HCT116 (cell line): ENCODE data around the gene SORCS2. TPM values are rescaled to one million over a fixed set of nuclear protein-coding genes. Genes with fewer than 3 reads are reported as not detected.

ENCODE experiments used
- ATAC-seq: fragments of 200-7000 bp; cut with Tn5 transposase; 2 replicates; pipeline ENCODE4 v1.9.1; 2020; ENCODE audit warnings: mild to moderate bottlenecking, moderate library complexity
- BruUV-seq: library from RNA; stranded (reverse); fragments of 400-500 nt; replicated peaks from 2 replicates; lab custom pipeline; 2021; lab: Mats Ljungman, UMichigan
- CTCF ChIA-PET: fragments of 300-600 bp; sonication (Branson Sonifier 250); formaldehyde crosslinking; loops from one replicate; lab custom pipeline; 2021; ENCODE audit warnings: antibody characterized with exemption; lab: Charles Lee
- POLR2A ChIA-PET: fragments of 300-600, 350-600 bp; sonication (Branson Sonifier 250); formaldehyde crosslinking; loops from one replicate; lab custom pipeline; 2021; ENCODE audit warnings: antibody characterized with exemption; lab: Charles Lee
- RAD21 ChIA-PET, 2 experiments: fragments of 300-600 bp; sonication (Branson Sonifier 250); formaldehyde crosslinking; loops; one replicate each; lab custom pipeline; 2023; ENCODE audit warnings: low total read pairs in 2 of 2; ENCODE audit not compliant: uncharacterized antibody in 2 of 2, unreplicated experiment in 2 of 2, low non-redundant PET in 1 of 2; lab: Charles Lee
- DNase-seq: peaks from one replicate; pipeline ENCODE4 v3.0.0-alpha.2; 2010; ENCODE audit warnings: low read depth, low spot score
- H2AFZ ChIP-seq: fragments of 200-600 bp; shearing (Covaris generic), sonication (generic); 2 replicates; pipeline ENCODE4 v1.6.1; 2017; ENCODE audit warnings: low read depth, mixed run types, mixed read lengths, antibody characterized with exemption, low read length; ENCODE audit not compliant: poor library complexity, severe bottlenecking
- H3K27ac ChIP-seq: 2 replicates; pipeline ENCODE4 v1.5.1; 2012; ENCODE audit warnings: low read depth, low read length
- H3K27me3 ChIP-seq: fragments of 200-600 bp; sonication (generic); 2 replicates; pipeline ENCODE4 v1.6.1; 2016; ENCODE audit warnings: mixed run types, low read length, mixed read lengths; ENCODE audit not compliant: insufficient read depth
- H3K36me3 ChIP-seq, 2 experiments: fragments of 200-500 bp in 1 of 2; fragments of 200-600 bp in 1 of 2; sonication (Bioruptor generic) in 1 of 2; sonication (generic) in 1 of 2; 2 replicates each; pipeline versions ENCODE4 v1.5.1 to v1.6.1; 2014 to 2016; ENCODE audit warnings: low read length in 2 of 2, inconsistent platforms in 1 of 2, mixed read lengths in 1 of 2, mixed run types in 1 of 2; ENCODE audit not compliant: insufficient read depth in 2 of 2, control insufficient read depth in 1 of 2
- H3K4me1 ChIP-seq, 2 experiments: fragments of 200-600 bp in 1 of 2; sonication (generic) in 1 of 2; 2 replicates each; pipeline versions ENCODE4 v1.5.1 to v1.6.1; 2012 to 2017; ENCODE audit warnings: low read length in 2 of 2, inconsistent platforms in 1 of 2, mild to moderate bottlenecking in 1 of 2, mixed read lengths in 1 of 2, mixed run types in 1 of 2, moderate library complexity in 1 of 2; ENCODE audit not compliant: insufficient read depth in 2 of 2, control insufficient read depth in 1 of 2
- H3K4me2 ChIP-seq: fragments of 200-600 bp; sonication (generic); 2 replicates; pipeline ENCODE4 v1.6.1; 2017; ENCODE audit warnings: mixed run types, low read length, mixed read lengths
- H3K4me3 ChIP-seq, 2 experiments: fragments of 200-600 bp in 1 of 2; sonication (generic) in 1 of 2; replicated peaks in 1 of 2; 2 replicates each; pipeline ENCODE4 v1.5.1; 2011 to 2016; ENCODE audit warnings: low read length in 2 of 2, control low read depth in 1 of 2, low read depth in 1 of 2, mild to moderate bottlenecking in 1 of 2, mixed read lengths in 1 of 2, mixed run types in 1 of 2
- H3K79me2 ChIP-seq: fragments of 200-600 bp; sonication (generic); 2 replicates; pipeline ENCODE4 v1.6.1; 2017; ENCODE audit warnings: mild to moderate bottlenecking, mixed run types, low read length, moderate library complexity, mixed read lengths; ENCODE audit not compliant: insufficient read depth
- H3K9ac ChIP-seq: fragments of 200-600 bp; sonication (generic); 2 replicates; pipeline ENCODE4 v1.6.1; 2016; ENCODE audit warnings: low read length, mixed read lengths
- H3K9me2 ChIP-seq: fragments of 200-600 bp; sonication (generic), shearing (Covaris generic); 2 replicates; pipeline ENCODE4 v1.6.1; 2017; ENCODE audit warnings: mixed run types, mild to moderate bottlenecking, moderate library complexity; ENCODE audit not compliant: insufficient read depth
- H3K9me3 ChIP-seq, 2 experiments: fragments of 200-500 bp in 1 of 2; fragments of 200-600 bp in 1 of 2; sonication (Bioruptor generic) in 1 of 2; sonication (generic) in 1 of 2; 2 replicates each; pipeline ENCODE4 v1.6.1; 2014 to 2017; ENCODE audit warnings: low read length in 2 of 2, mixed read lengths in 2 of 2, inconsistent platforms in 1 of 2, low read depth in 1 of 2, mild to moderate bottlenecking in 1 of 2, mixed run types in 1 of 2, moderate library complexity in 1 of 2; ENCODE audit not compliant: control insufficient read depth in 1 of 2, insufficient read depth in 1 of 2
- H4K20me1 ChIP-seq: fragments of 200-600 bp; sonication (generic), shearing (Covaris generic); 2 replicates; pipeline ENCODE4 v1.6.1; 2017; ENCODE audit warnings: mixed run types, mild to moderate bottlenecking, moderate library complexity; ENCODE audit not compliant: insufficient read depth
- CEBPB ChIP-seq: IDR thresholded peaks from 2 replicates; pipeline ENCODE4 v1.6.1; 2012; ENCODE audit warnings: low read depth
- EGR1 ChIP-seq: IDR thresholded peaks from 2 replicates; pipeline ENCODE4 v1.6.1; 2012; ENCODE audit warnings: low read depth
- EZH2 ChIP-seq: fragments of 200-600 bp; sonication (generic); IDR thresholded peaks from 2 replicates; pipeline ENCODE4 v1.6.1; 2017; ENCODE audit warnings: antibody characterized with exemption, mixed run types
- FOSL1 ChIP-seq: IDR thresholded peaks from 2 replicates; pipeline ENCODE4 v1.6.1; 2012; ENCODE audit warnings: low read depth
- POLR2AphosphoS5 ChIP-seq: IDR thresholded peaks from 2 replicates; pipeline ENCODE4 v1.6.1; 2011; ENCODE audit warnings: mild to moderate bottlenecking, low read depth, low read length, moderate library complexity
- YY1 ChIP-seq: IDR thresholded peaks from 2 replicates; pipeline ENCODE4 v1.6.1; 2011; ENCODE audit warnings: low read length, low read depth, moderate library complexity, mild to moderate bottlenecking; ENCODE audit not compliant: insufficient replicate concordance; ENCODE audit errors: extremely low read depth
- ZNF274 ChIP-seq: fragments of 200-500 bp; sonication (Bioruptor generic); IDR thresholded peaks from 2 replicates; pipeline ENCODE4 v1.6.1; 2014; ENCODE audit warnings: mild to moderate bottlenecking, low read depth, low read length, inconsistent platforms
- intact Hi-C: fragments of 100-400 bp; cut with micrococcal nuclease; formaldehyde crosslinking; loops from 2 replicates; pipeline ENCODE4 v1.10.0; 2022
- total RNA-seq: library from RNA; stranded (reverse); gene quantifications from one replicate; pipeline ENCODE4 v1.2.1, GENCODE V29; 2021; ENCODE audit not compliant: unreplicated experiment

Gene SORCS2
- total RNA-seq, 1 experiment from 2014 or later: 0.37 TPM

DNA sequence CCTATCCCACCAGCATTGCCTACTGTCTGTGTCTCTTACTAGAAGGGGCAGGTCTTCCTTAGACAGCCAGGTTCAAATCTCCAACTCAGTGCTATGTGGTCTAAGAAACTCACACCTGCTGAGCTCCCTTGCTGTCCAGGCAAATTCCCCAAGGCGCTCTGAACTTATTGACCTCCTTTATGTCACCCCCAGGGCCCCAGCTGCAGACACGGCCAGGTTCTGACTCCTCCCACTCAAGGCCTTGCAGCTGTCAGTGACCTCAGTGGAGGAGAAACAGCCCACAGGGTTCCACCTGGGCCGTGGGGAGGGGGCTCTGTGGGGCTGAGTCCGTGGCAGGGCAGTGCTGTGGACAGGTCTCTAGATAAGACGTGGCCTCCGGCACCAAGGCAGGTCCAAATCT lies 284.5 kb downstream of the SORCS2 start:
- H3K36me3 ChIP-seq: no peaks in the 10 kb centered on the region
- BruUV-seq: no TSS peak

GRCh38 chr4:7477695-7478094 lies 285.4 kb downstream of the SORCS2 start:
- Histone ChIP-seq H3K79me2 (no peaks in the 10 kb centered on the region), H3K9me2 (no peaks in the 10 kb centered on the region), H3K9ac (no peak overlapping the region), H3K36me3 (no peaks in the 10 kb centered on the region), H3K27ac (no peak overlapping the region), H3K4me3 (no peak overlapping the region), H3K4me2 (no peak overlapping the region), H4K20me1 (no peaks in the 10 kb centered on the region), H3K27me3 (0 out of 2 replicates have a peak, but pooled peaks cover 4% of the 10 kb centered on the region)
- intact Hi-C loops: no loop called here
- RAD21 ChIA-PET: no interaction called here
- BruUV-seq: no TSS peak
- TF ChIP-seq EZH2 (no peak), CEBPB (no peak), EGR1 (no peak), FOSL1 (no peak), ZNF274 (no peak), YY1 (no peak), POLR2AphosphoS5 (no peak)
- TF ChIP-seq, all 23 proteins: peak for 0
- CTCF ChIA-PET: no interaction called here
- ATAC-seq (no peak), DNase-seq (no peak)
- Histone ChIP-seq H3K4me1 (no peaks in the 10 kb centered on the region), H2AFZ (no peak overlapping the region), H3K9me3 (no peaks in the 10 kb centered on the region)
- POLR2A ChIA-PET: no interaction called here

More for the DNA sequence above, 284.5 kb downstream of the SORCS2 start:
- ATAC-seq (no peak), DNase-seq (no peak)
- Histone ChIP-seq H3K9me2 (no peaks in the 10 kb centered on the region), H3K9ac (no peak overlapping the region), H3K27me3 (0 out of 2 replicates have a peak, but pooled peaks cover 4% of the 10 kb centered on the region), H3K4me2 (no peak overlapping the region), H4K20me1 (no peaks in the 10 kb centered on the region), H3K9me3 (no peaks in the 10 kb centered on the region), H3K79me2 (no peaks in the 10 kb centered on the region), H3K27ac (no peak overlapping the region), H3K4me3 (no peak overlapping the region), H2AFZ (no peak overlapping the region), H3K4me1 (no peaks in the 10 kb centered on the region)
- RAD21 ChIA-PET: no interaction called here
- intact Hi-C loops: no loop called here
- CTCF ChIA-PET: no interaction called here
- POLR2A ChIA-PET: no interaction called here
- TF ChIP-seq EGR1: no peak
